Breast epithelium (tissue), 3 donors: ENCODE results near the gene MYBPC3.

Experiments used
- CTCF ChIP-seq, 3 donors: fragments of 450-650 bp; IDR thresholded peaks; one replicate each; pipeline ENCODE4 v1.5.1; 2016 to 2017; ENCODE audit warnings: antibody characterized with exemption in 3 of 3, mild to moderate bottlenecking in 3 of 3, moderate library complexity in 3 of 3
- POLR2A ChIP-seq: fragments of 450-650 bp; IDR thresholded peaks from one replicate; pipeline ENCODE4 v1.6.1; 2016; ENCODE audit warnings: antibody characterized with exemption, mild to moderate bottlenecking, moderate library complexity
- POLR2AphosphoS5 ChIP-seq, 3 donors: sonication (generic); formaldehyde crosslinking; IDR thresholded peaks; one replicate each; pipeline ENCODE4 v1.6.1; 2017; ENCODE audit warnings: antibody characterized with exemption in 3 of 3

- no peak for TF ChIP-seq POLR2AphosphoS5 (IDR thresholded peaks at IDR 0.05)
- no peak for TF ChIP-seq CTCF (IDR thresholded peaks at IDR 0.05)
- TF ChIP-seq POLR2A, result no peak
These were observed 57.1 kb downstream of the MYBPC3 start for GRCh38 chr11:47295385-47295784.
